NCI-H748 (cell line): ENCODE results near the gene KCND2.

Experiments used
- DNase-seq: peaks from one replicate; lab custom pipeline; 2025; ENCODE audit not compliant: unreplicated experiment; lab: John Stamatoyannopoulos, UW

KCND2 gene

GRCh38 chr7:120307991-120308545 is 35.1 kb downstream of the KCND2 start:
- peak; percentile 19 for DNase-seq

GRCh38 chr7:120311028-120311788 is 38.2 kb downstream of the KCND2 start:
- no peak for DNase-seq

GRCh38 chr7:120320218-120320961 is 47.4 kb downstream of the KCND2 start:
- DNase-seq, result no peak

GRCh38 chr7:120327054-120327453 is 54.1 kb downstream of the KCND2 start:
- DNase-seq, result no peak

GRCh38 chr7:120332433-120332832 is 59.5 kb downstream of the KCND2 start:
- no peak for DNase-seq

GRCh38 chr7:120334475-120334874 is 61.5 kb downstream of the KCND2 start:
- DNase-seq, result no peak

- DNase-seq, result peak; percentile 14
Measured at GRCh38 chr7:120337308-120337907, 64.4 kb downstream of the KCND2 start.

GRCh38 chr7:120344276-120344675 is 71.3 kb downstream of the KCND2 start:
- DNase-seq, result no peak

- no peak for DNase-seq
Measured at GRCh38 chr7:120353171-120353570, 80.2 kb downstream of the KCND2 start.

- DNase-seq, result no peak
Measured at GRCh38 chr7:120360918-120361317, 87.9 kb downstream of the KCND2 start.

- no peak for DNase-seq
Measured at GRCh38 chr7:120363414-120363813, 90.4 kb downstream of the KCND2 start.

GRCh38 chr7:120370954-120371353 is 98.0 kb downstream of the KCND2 start:
- DNase-seq, result no peak

GRCh38 chr7:120373174-120373573 is 100.2 kb downstream of the KCND2 start:
- DNase-seq, result no peak

GRCh38 chr7:120394595-120394994 is 121.6 kb downstream of the KCND2 start:
- no peak for DNase-seq

- no peak for DNase-seq
Measured at GRCh38 chr7:120395526-120396019, 122.6 kb downstream of the KCND2 start.

GRCh38 chr7:120398284-120399000 is 125.5 kb downstream of the KCND2 start:
- no peak for DNase-seq

- no peak for DNase-seq
Measured at GRCh38 chr7:120400806-120401455, 128.0 kb downstream of the KCND2 start.

GRCh38 chr7:120402079-120402767 is 129.2 kb downstream of the KCND2 start:
- no peak for DNase-seq

GRCh38 chr7:120402801-120403200 is 129.8 kb downstream of the KCND2 start:
- no peak for DNase-seq

GRCh38 chr7:120404042-120404441 is 131.1 kb downstream of the KCND2 start:
- DNase-seq, result no peak
